ES-I3 (cell line): ENCODE measurements around the gene C22orf15.
A peak's percentile ranks its signal among the peaks of the same experiment; 100 is the strongest.

ENCODE experiments used
- H3K36me3 ChIP-seq: 2 replicates; pipeline ENCODE4 v1.6.1; 2013; ENCODE audit warnings: mild to moderate bottlenecking, low read length, control low read depth, moderate library complexity; ENCODE audit not compliant: insufficient read depth
- H3K4me1 ChIP-seq: 2 replicates; pipeline ENCODE4 v1.6.1; 2013; ENCODE audit warnings: mild to moderate bottlenecking, control low read depth, low read length; ENCODE audit not compliant: insufficient read depth
- H3K9ac ChIP-seq: 2 replicates; pipeline ENCODE4 v1.6.1; 2013; ENCODE audit warnings: low read depth, mild to moderate bottlenecking, low read length, moderate library complexity
- H3K9me3 ChIP-seq: 2 replicates; pipeline ENCODE4 v1.6.1; 2013; ENCODE audit warnings: mild to moderate bottlenecking, low read length, moderate library complexity; ENCODE audit not compliant: control insufficient read depth, insufficient read depth

Gene C22orf15

GRCh38 chr22:23754980-23755636, 7.7 kb upstream of the C22orf15 start:
- Histone ChIP-seq H3K36me3 (no peaks in the 10 kb centered on the region), H3K9ac (no peak overlapping the region), H3K9me3 (no peaks in the 10 kb centered on the region), H3K4me1 (no peaks in the 10 kb centered on the region; the same call in 1 of the 2 replicates)

- Histone ChIP-seq H3K36me3 (no peaks in the 10 kb centered on the region), H3K4me1 (no peaks in the 10 kb centered on the region; the same call in 1 of the 2 replicates), H3K9ac (no peak overlapping the region), H3K9me3 (no peaks in the 10 kb centered on the region)
These were observed 7.1 kb upstream of the C22orf15 start for GRCh38 chr22:23755711-23756110.

- no peaks in the 10 kb centered on the region; the same call in 1 of the 2 replicates for H3K4me1 ChIP-seq
- H3K9ac ChIP-seq, result no peak overlapping the region
- no peaks in the 10 kb centered on the region for H3K9me3 ChIP-seq
- H3K36me3 ChIP-seq, result no peaks in the 10 kb centered on the region
These were observed 5.9 kb upstream of the C22orf15 start for GRCh38 chr22:23756891-23757290.

GRCh38 chr22:23759566-23759965, 3.2 kb upstream of the C22orf15 start:
- peaks cover 10% of the 10 kb centered on the region for H3K4me1 ChIP-seq
- H3K9ac ChIP-seq, result no peak overlapping the region
- H3K36me3 ChIP-seq, result no peaks in the 10 kb centered on the region
- H3K9me3 ChIP-seq, result no peaks in the 10 kb centered on the region

- H3K9ac ChIP-seq, result no peak overlapping the region
- no peaks in the 10 kb centered on the region for H3K9me3 ChIP-seq
- peaks cover 10% of the 10 kb centered on the region for H3K4me1 ChIP-seq
- H3K36me3 ChIP-seq, result peaks cover 3% of the 10 kb centered on the region
These were observed 2.7 kb upstream of the C22orf15 start for GRCh38 chr22:23760056-23760455.

GRCh38 chr22:23763579-23763945, 772 bp downstream of the C22orf15 start:
- Histone ChIP-seq H3K9ac (peak overlapping the region; percentile 39; the same call in 1 of the 2 replicates), H3K36me3 (peaks cover 6% of the 10 kb centered on the region), H3K9me3 (no peaks in the 10 kb centered on the region), H3K4me1 (peaks cover 12% of the 10 kb centered on the region)

- no peak overlapping the region; the same call in 1 of the 2 replicates for H3K9ac ChIP-seq
- H3K9me3 ChIP-seq, result no peaks in the 10 kb centered on the region
- peaks cover 12% of the 10 kb centered on the region for H3K4me1 ChIP-seq
- peaks cover 6% of the 10 kb centered on the region for H3K36me3 ChIP-seq
These were observed 1.2 kb downstream of the C22orf15 start for GRCh38 chr22:23763954-23764353.

- Histone ChIP-seq H3K4me1 (peaks cover 12% of the 10 kb centered on the region), H3K9ac (no peak overlapping the region), H3K9me3 (no peaks in the 10 kb centered on the region), H3K36me3 (peaks cover 6% of the 10 kb centered on the region)
These were observed 2.4 kb downstream of the C22orf15 start for GRCh38 chr22:23764899-23765881.

- H3K9me3 ChIP-seq, result no peaks in the 10 kb centered on the region
- H3K4me1 ChIP-seq, result peaks cover 12% of the 10 kb centered on the region
- H3K9ac ChIP-seq, result peak overlapping the region; percentile 83
- peaks cover 6% of the 10 kb centered on the region for H3K36me3 ChIP-seq
These were observed 4.5 kb downstream of the C22orf15 start for GRCh38 chr22:23767303-23767672.

- peak within 1 kb of the TSS; percentile 83 for H3K9ac ChIP-seq
- H3K9me3 ChIP-seq, result no peaks in the 10 kb centered on the region
- H3K4me1 ChIP-seq, result peaks cover 7% of the 10 kb centered on the region; the same call in 1 of the 2 replicates
- H3K36me3 ChIP-seq, result peaks cover 6% of the 10 kb centered on the region
These were observed 5.1 kb downstream of the C22orf15 start, which contains the start of gene CHCHD10 for GRCh38 chr22:23767673-23768548. Gene CHCHD10 (minus strand): TSS chr22:23767972. CDS start chr22:23767874, 98 bp downstream.

- peaks cover 6% of the 10 kb centered on the region for H3K36me3 ChIP-seq
- H3K9ac ChIP-seq, result no peak overlapping the region
- H3K9me3 ChIP-seq, result no peaks in the 10 kb centered on the region
- peaks cover 9% of the 10 kb centered on the region for H3K4me1 ChIP-seq
These were observed 6.7 kb downstream of the C22orf15 start for GRCh38 chr22:23769321-23769965.

- Histone ChIP-seq H3K36me3 (no peaks in the 10 kb centered on the region), H3K9ac (peak overlapping the region; percentile 44; the same call in 1 of the 2 replicates), H3K9me3 (no peaks in the 10 kb centered on the region), H3K4me1 (peaks cover 9% of the 10 kb centered on the region)
These were observed 9.5 kb downstream of the C22orf15 start for GRCh38 chr22:23772315-23772648.

GRCh38 chr22:23772649-23773473, 10.1 kb downstream of the C22orf15 start, which contains the start of gene MMP11:
Gene MMP11 (plus strand): TSS chr22:23772849. CDS start chr22:23772871, 22 bp downstream.
- peak within 1 kb of the TSS; percentile 67 for H3K9ac ChIP-seq

More at GRCh38 chr22:23772649-23773473, 10.1 kb downstream of the C22orf15 start, which contains the start of gene MMP11:
- H3K9me3 ChIP-seq, result no peaks in the 10 kb centered on the region
- peaks cover 9% of the 10 kb centered on the region for H3K4me1 ChIP-seq
- no peaks in the 10 kb centered on the region for H3K36me3 ChIP-seq
